Activated T-cell treated with anti-CD3 and anti-CD28 coated beads, Interleukin-2, amount 50 U/mL, for 72 hours (primary cell): ENCODE results near the gene OBSCN. TPM values are rescaled to one million over a fixed set of nuclear protein-coding genes. Genes with fewer than 3 reads are reported as not detected.

Experiments
- ATAC-seq, 2 donors: fragments of 150-1000 bp; cut with Tn5 transposase; replicated peaks in 1 of 2; 2 replicates each; pipeline ENCODE4 v1.10.0; 2021; ENCODE audit warnings: moderate library complexity in 2 of 2, mild to moderate bottlenecking in 1 of 2
- DNase-seq, 2 donors: peaks; one replicate each; pipeline ENCODE4 v3.0.0; 2021 to 2022; ENCODE audit warnings: mixed read lengths in 1 of 2
- H3K27ac Mint-ChIP-seq: one replicate; pipeline ENCODE4 v1.8.0; 2022; ENCODE audit warnings: mild to moderate bottlenecking, moderate library complexity, mixed read lengths
- H3K27me3 Mint-ChIP-seq: one replicate; pipeline ENCODE4 v1.8.0; 2022; ENCODE audit warnings: low read depth, mixed read lengths
- H3K36me3 Mint-ChIP-seq, 2 donors: one replicate each; pipeline ENCODE4 v1.8.0; 2022; ENCODE audit warnings: mixed read lengths in 2 of 2, mild to moderate bottlenecking in 1 of 2; ENCODE audit not compliant: insufficient read depth in 2 of 2
- H3K4me1 Mint-ChIP-seq: one replicate; pipeline ENCODE4 v1.8.0; 2022; ENCODE audit warnings: low read depth, mixed read lengths
- H3K4me3 Mint-ChIP-seq, 2 donors: one replicate each; pipeline ENCODE4 v1.8.0; 2022; ENCODE audit warnings: mild to moderate bottlenecking in 2 of 2, mixed read lengths in 2 of 2, moderate library complexity in 2 of 2
- H3K9me3 Mint-ChIP-seq, 2 donors: one replicate each; pipeline ENCODE4 v1.8.0; 2022; ENCODE audit warnings: mixed read lengths in 2 of 2
- total RNA-seq, 2 donors: library from RNA; stranded (reverse); gene quantifications; one replicate each; pipeline ENCODE4 v1.2.3, GENCODE V29; 2022

OBSCN gene
- total RNA-seq, 2 donors from 2014 or later: 25.0 to 27.7 TPM

DNA sequence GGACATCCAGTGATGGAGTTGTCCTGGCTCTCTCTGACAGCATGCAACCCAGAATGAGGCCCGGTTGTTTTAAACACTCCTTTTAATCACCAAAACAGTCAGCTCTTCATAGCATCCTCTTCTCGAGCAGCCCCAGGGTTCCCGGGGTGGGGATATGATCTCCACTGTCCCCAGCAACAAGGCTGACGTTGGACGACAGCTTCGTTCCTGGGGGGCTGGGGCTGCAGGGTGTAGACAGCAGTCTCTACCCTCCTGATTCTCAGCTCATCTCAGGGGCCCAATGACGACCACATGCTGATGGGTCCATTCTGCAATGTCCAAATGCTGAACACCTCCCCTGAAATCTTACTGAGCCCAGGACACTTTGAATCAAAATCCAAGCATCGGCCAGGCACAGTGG is 171.8 kb downstream of the OBSCN start:
- Mint-ChIP-seq H3K36me3 (no peaks in the 10 kb centered on the region), H3K9me3 (no peaks in the 10 kb centered on the region), H3K27me3 (peaks cover 25% of the 10 kb centered on the region), H3K4me3 (peak overlapping the region; percentile 10 to 37), H3K4me1 (peaks cover 8% of the 10 kb centered on the region), H3K27ac (no peak overlapping the region)
- DNase-seq (no peak), ATAC-seq (no peak)

- Mint-ChIP-seq H3K27ac (no peak overlapping the region), H3K36me3 (no peaks in the 10 kb centered on the region), H3K27me3 (peaks cover 31% of the 10 kb centered on the region), H3K4me1 (peaks cover 8% of the 10 kb centered on the region), H3K9me3 (no peaks in the 10 kb centered on the region), H3K4me3 (no peak overlapping the region)
- no peak for DNase-seq
- ATAC-seq: no peak
Observed at GRCh38 chr1:228381356-228381755, 173.5 kb downstream of the OBSCN start.

GRCh38 chr1:228383773-228384172 is 175.9 kb downstream of the OBSCN start:
- H3K4me3 Mint-ChIP-seq: no peak overlapping the region
- no peak overlapping the region for H3K27ac Mint-ChIP-seq
- no peak for DNase-seq
- H3K4me1 Mint-ChIP-seq: peaks cover 5% of the 10 kb centered on the region
- ATAC-seq: no peak
- H3K9me3 Mint-ChIP-seq: no peaks in the 10 kb centered on the region
- no peaks in the 10 kb centered on the region for H3K36me3 Mint-ChIP-seq
- peaks cover 30% of the 10 kb centered on the region for H3K27me3 Mint-ChIP-seq

DNA sequence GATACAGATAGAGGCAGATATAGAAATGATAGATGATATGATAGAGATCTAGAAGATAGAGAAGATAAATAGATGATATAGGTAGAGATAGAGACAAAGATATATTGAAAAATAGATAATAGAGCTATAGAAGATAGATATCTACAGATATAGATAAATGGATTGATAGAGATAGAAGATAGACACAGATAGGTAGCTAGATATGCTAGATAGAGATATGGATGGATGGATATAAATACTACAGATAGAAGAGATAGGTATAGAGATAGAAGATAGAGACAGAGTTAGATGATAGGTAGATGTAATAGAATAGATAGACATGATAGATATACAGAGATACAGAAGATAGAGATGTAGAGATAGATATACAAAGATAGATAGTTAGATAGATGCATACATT is 177.4 kb downstream of the OBSCN start:
- no peaks in the 10 kb centered on the region for H3K36me3 Mint-ChIP-seq
- H3K27me3 Mint-ChIP-seq: peaks cover 16% of the 10 kb centered on the region
- DNase-seq (no peak), ATAC-seq (no peak)
- H3K9me3 Mint-ChIP-seq: no peaks in the 10 kb centered on the region
- no peak overlapping the region for H3K4me3 Mint-ChIP-seq
- no peaks in the 10 kb centered on the region for H3K4me1 Mint-ChIP-seq
- peak overlapping the region; percentile 79 for H3K27ac Mint-ChIP-seq

DNA sequence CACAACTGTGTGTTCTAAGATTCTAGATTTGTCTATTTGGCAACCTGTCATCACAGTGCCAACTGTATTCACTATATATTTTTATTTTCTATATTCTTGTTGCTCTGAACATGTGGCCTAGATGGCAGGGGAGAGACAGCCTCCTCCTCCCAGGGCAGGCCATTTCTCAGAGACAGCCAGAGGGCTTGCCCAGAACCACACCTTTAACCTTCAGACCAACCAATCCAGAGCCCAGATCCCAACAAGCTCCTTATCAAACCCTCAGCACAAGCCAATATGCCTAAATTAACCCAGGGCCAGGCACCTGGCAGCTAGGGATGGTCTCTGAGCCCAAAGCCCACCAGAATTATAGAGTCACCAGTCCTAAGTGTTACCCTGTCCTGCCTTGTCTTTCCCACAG is 179.5 kb downstream of the OBSCN start:
- H3K27me3 Mint-ChIP-seq: peaks cover 6% of the 10 kb centered on the region
- no peaks in the 10 kb centered on the region for H3K36me3 Mint-ChIP-seq
- no peaks in the 10 kb centered on the region for H3K9me3 Mint-ChIP-seq
- H3K4me1 Mint-ChIP-seq: no peaks in the 10 kb centered on the region
- H3K27ac Mint-ChIP-seq: no peak overlapping the region
- DNase-seq (no peak), ATAC-seq (no peak)
- H3K4me3 Mint-ChIP-seq: no peak overlapping the region

- DNase-seq (no peak), ATAC-seq (no peak)
- no peaks in the 10 kb centered on the region for H3K36me3 Mint-ChIP-seq
- H3K4me3 Mint-ChIP-seq: no peak overlapping the region
- no peak overlapping the region for H3K27ac Mint-ChIP-seq
- no peaks in the 10 kb centered on the region for H3K9me3 Mint-ChIP-seq
- H3K4me1 Mint-ChIP-seq: no peaks in the 10 kb centered on the region
- H3K27me3 Mint-ChIP-seq: no peaks in the 10 kb centered on the region
Observed at GRCh38 chr1:228390649-228391048, 182.8 kb downstream of the OBSCN start.

DNA sequence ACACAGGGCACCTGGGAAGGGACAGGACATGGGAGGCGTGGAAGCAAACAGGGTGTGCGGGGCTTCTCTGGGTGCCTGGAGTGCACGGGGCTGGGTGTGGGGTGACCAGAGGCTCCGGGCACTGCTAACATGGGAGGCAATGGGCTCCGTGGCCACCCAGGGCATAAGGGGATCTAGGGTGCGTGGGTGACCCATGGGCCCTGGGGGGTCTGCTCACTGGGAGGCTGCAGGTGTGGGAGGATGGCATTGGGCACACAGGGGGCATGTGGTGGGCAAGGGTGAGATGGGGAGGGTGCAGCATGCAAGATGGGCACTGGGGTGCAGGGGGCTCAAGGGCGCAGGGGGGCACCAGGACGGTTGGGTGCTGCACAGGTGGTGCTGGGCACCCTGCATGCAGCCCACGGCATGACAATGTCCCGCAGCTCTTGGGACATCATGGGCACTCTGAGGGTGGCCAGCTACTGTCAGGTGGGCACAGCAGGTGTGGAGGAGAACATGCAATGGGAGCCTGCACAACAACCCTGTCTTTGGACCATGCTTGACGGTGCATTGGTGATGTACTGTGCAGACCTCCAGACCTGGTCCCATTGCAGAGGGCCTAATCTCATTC is 183.7 kb downstream of the OBSCN start:
- ATAC-seq: peak; percentile 10 to 36
- Mint-ChIP-seq H3K27me3 (no peaks in the 10 kb centered on the region), H3K9me3 (no peaks in the 10 kb centered on the region), H3K4me3 (no peak overlapping the region), H3K4me1 (no peaks in the 10 kb centered on the region), H3K36me3 (peaks cover 0 to 3% of the 10 kb centered on the region in 2 donors), H3K27ac (no peak overlapping the region)
- no peak for DNase-seq

DNA sequence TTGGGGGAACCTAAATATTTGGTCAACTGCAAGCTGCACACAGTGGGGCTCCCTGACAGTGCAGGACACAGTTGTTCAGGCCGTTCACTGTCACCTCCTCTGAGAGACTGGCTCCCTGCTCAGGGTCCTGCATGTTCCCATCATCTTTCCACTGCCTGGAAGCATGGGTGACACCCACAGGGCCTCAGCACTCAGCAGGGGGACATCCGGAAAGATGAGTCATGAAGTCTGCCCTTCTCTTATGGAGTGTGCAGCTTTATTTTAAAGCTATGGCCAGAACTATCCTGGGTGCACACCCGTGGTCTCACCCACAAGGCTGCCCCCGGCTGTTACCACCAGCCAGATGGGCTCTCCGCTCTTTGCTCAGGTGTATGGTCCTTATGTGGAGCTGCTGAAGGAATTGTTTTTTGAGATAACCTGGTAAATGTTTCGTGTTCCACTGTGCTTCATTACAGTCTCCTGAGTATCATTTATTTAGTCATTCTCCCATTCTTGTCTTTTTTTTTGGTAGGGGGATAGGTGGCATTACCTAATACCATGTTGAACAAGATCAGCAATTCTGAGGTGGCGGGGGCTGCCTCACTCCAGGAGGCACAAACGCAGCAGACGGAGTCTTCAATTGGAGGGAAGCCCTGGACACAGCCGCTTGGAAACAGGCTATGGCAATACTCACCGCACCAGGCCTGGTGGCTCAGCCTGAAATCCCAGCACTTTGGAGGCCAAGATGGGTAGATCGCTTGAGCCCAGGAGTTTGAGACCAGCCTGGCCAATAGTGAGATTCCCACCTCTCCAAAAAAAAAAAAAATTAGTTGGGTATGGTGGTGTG is 184.5 kb downstream of the OBSCN start:
- no peak overlapping the region for H3K4me3 Mint-ChIP-seq
- H3K4me1 Mint-ChIP-seq: no peaks in the 10 kb centered on the region
- no peaks in the 10 kb centered on the region for H3K27me3 Mint-ChIP-seq
- DNase-seq (no peak), ATAC-seq (no peak)
- peaks cover 0 to 3% of the 10 kb centered on the region in 2 donors for H3K36me3 Mint-ChIP-seq
- no peak overlapping the region for H3K27ac Mint-ChIP-seq
- no peaks in the 10 kb centered on the region for H3K9me3 Mint-ChIP-seq

GRCh38 chr1:228393268-228393701 is 185.4 kb downstream of the OBSCN start:
- Mint-ChIP-seq H3K4me1 (no peaks in the 10 kb centered on the region), H3K36me3 (peaks cover 2 to 3% of the 10 kb centered on the region in 2 donors), H3K9me3 (no peaks in the 10 kb centered on the region), H3K27ac (peak overlapping the region; percentile 28), H3K4me3 (no peak overlapping the region), H3K27me3 (no peaks in the 10 kb centered on the region)
- ATAC-seq (peak in 1 of 2 donors; percentile 23), DNase-seq (no peak)

GRCh38 chr1:228393811-228394570 is 186.1 kb downstream of the OBSCN start:
- H3K27ac Mint-ChIP-seq: no peak overlapping the region
- DNase-seq (no peak), ATAC-seq (no peak)
- H3K27me3 Mint-ChIP-seq: no peaks in the 10 kb centered on the region
- no peaks in the 10 kb centered on the region for H3K4me1 Mint-ChIP-seq
- H3K9me3 Mint-ChIP-seq: no peaks in the 10 kb centered on the region
- H3K36me3 Mint-ChIP-seq: peaks cover 2 to 3% of the 10 kb centered on the region in 2 donors
- no peak overlapping the region for H3K4me3 Mint-ChIP-seq

- H3K27me3 Mint-ChIP-seq: no peaks in the 10 kb centered on the region
- DNase-seq (no peak), ATAC-seq (no peak)
- no peaks in the 10 kb centered on the region for H3K4me1 Mint-ChIP-seq
- H3K36me3 Mint-ChIP-seq: peaks cover 2 to 3% of the 10 kb centered on the region in 2 donors
- no peaks in the 10 kb centered on the region for H3K9me3 Mint-ChIP-seq
- H3K4me3 Mint-ChIP-seq: no peak overlapping the region
- no peak overlapping the region for H3K27ac Mint-ChIP-seq
Observed at GRCh38 chr1:228394571-228395394, 186.9 kb downstream of the OBSCN start.

- Mint-ChIP-seq H3K4me3 (no peak overlapping the region), H3K27ac (peak overlapping the region; percentile 49), H3K4me1 (peaks cover 11% of the 10 kb centered on the region), H3K9me3 (no peaks in the 10 kb centered on the region), H3K36me3 (peaks cover 3 to 4% of the 10 kb centered on the region in 2 donors), H3K27me3 (no peaks in the 10 kb centered on the region)
- DNase-seq (no peak), ATAC-seq (no peak)
Observed at GRCh38 chr1:228396770-228397662, 189.2 kb downstream of the OBSCN start.
